HG03135 (cell line): ENCODE results near the gene RORB.
"Not testable (repeated sequence)": the region's sequence is repeated elsewhere in the genome, so short reads cannot be mapped to it uniquely, and the experiment has no call there.

Experiments used
- ATAC-seq: cut with Tn5 transposase; IDR thresholded peaks from one replicate; pipeline ENCODE4 v1.9.1; 2021; ENCODE audit warnings: mild to moderate bottlenecking, moderate library complexity; ENCODE audit not compliant: unreplicated experiment

Gene RORB

DNA sequence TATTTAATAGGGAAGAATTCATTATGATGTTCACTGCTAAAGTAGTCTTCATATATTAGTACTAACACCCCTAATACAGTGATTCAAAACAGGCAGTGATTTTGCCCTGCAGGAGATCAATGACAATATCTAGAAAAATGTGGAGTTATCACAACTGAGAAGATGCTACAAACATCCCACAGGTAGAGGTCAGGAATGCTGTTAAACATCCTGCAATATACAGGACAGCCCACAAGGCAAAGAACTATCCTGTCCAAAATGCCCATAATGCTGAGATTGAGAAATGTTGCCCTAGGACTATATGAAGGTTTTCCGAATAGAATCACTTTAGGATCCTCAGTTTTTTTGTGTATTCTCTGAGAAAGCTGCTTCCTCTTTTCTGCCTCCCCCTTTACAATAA lies 15.3 kb downstream of the RORB start:
- no peak for ATAC-seq

DNA sequence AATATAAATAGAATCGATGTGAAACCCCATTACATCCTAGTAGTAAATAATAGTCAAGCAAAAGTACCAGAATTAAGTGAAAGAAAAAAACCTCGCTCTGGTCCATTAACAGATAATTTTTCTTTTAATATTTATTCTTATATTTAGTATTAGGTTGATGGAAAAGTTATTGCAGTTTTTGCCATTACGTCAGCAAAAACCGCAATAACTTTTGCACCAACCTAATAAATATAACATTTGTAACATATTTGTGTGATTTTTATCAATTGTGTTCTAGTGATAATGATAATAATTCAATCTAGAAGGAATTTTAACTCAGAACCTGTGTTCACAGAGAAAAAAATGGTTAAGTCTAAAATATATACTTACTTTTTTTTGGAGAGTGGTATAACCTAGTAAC lies 16.1 kb downstream of the RORB start:
- ATAC-seq = no peak

DNA sequence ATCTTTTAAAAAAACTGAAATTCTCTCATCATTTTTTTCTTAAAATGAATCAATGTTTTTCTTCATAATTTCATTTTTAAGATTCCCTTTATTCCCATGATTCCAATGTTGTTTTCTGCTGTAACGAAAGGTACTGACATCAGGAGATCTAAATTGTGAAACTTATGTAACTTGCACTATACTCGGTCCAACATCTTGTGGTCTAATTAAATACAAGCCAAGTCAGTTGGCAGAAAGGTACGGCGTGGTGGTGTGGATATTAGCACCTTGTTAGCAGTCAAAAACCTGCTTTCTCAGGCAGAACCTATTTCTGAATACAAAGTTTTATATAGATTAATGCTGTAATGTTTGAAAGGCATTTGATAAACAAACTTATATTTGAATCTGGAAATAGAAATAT lies 20.1 kb downstream of the RORB start:
- no peak for ATAC-seq

DNA sequence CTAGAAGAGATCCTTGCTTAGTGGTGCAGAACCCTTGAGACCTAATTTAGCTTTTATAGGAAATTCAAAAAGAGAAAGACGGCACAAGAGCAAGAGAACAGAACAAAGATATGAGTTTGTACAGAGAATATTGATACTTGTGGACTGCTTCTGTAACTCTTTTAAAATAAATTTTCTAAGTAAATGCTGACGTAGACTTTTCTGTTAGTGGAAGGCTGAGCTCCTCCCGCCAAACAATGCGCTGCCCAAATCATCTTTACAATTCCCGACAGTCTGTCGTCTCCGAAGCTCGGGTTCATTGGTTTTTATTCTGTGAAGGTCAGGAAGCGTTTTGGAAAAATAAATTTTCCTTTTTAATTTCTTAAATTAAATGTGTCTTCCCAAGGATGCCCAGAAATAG lies 22.3 kb downstream of the RORB start:
- ATAC-seq = no peak

DNA sequence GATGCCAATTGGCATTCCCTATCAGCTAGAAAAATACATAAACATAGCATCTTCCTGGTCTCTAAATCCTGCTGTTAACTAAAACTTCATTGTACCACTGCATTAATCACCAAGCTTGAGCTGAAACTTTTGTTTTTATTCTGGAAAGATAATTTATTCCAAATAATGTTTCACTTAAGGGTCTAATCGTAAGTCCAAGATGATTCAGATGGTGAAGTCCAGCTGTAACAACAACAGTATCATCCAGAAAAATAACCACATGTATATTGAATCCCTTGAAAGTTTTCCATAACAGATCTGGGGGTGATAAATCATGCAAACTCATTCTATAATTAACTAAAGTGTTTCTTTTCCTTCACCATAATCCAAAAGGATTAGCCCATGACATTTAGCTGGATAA lies 23.9 kb downstream of the RORB start:
- no peak for ATAC-seq

DNA sequence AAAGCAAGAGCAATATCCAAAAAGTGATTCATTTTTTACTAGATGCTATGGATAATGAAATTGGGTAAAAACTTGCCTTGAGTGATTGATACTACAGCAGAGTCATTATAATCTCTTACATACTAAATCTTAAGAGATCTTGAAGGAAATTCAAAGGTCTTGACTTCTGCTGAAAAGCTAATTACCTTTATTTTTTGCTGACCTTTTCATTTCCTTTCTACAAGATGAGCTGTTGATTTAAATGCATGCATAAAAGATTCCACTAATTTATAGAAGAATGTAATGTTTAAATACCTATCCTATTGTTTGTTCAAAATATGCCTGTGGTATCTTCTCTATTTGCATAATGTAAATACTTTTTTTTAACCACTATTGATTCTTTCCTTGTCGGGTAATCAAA lies 27.2 kb downstream of the RORB start:
- ATAC-seq = no peak

DNA sequence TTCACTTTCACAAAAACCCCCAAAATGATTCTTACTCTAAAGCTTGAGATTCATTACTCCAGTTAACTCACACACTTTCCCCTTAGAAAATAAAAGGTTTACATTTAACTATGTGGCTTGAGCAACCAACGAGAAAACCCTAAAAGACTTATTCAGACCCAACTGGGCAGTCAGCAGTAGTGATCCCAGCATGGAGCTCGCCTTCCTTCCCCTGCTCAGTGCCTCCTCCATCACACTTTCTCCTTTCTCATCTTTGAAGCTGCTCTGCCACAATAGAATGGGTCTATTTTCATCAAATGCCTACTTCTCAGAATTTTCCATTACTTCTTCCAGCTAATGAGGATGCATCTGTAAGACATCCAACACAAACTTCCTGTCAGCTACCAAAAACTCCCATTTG lies 29.1 kb downstream of the RORB start:
- ATAC-seq = no peak

DNA sequence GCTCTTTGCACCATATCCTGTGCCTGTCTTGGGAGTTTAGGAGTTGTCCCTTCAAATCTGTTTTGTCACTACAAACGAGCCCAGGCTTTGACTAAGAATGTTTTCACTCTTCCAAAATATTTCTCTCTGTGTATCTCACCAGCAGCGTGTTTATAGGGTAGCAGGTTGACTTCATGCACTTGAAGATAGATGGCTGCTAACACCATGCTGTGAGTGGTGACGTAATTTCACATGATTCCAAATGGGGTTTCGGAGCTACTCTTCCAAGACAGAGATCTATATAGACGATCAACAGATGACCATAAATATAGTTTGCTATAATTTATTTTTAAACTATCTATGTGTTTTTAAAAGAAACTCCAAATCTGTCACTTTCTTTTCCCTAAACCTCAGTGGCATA lies 30.6 kb downstream of the RORB start:
- no peak for ATAC-seq

DNA sequence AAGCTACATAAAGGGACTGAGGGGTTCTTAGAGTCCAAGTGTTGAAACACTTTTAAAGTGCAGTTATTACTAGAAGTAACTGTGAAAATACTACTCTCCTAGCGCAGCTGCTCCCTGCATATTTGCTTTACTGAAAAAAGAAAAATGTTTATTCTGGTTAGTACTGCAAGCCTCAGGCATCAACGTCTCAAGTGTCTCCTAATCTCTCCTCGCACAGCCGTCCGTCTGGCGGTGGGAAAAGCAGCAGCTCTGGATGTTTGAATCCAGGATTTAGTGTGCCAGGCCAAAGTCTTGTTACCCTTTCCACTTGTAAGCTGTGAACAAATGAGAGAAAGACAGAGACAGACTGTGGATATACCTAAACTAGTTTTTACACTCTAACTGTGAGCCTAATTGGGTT lies 31.1 kb downstream of the RORB start:
- no peak for ATAC-seq

DNA sequence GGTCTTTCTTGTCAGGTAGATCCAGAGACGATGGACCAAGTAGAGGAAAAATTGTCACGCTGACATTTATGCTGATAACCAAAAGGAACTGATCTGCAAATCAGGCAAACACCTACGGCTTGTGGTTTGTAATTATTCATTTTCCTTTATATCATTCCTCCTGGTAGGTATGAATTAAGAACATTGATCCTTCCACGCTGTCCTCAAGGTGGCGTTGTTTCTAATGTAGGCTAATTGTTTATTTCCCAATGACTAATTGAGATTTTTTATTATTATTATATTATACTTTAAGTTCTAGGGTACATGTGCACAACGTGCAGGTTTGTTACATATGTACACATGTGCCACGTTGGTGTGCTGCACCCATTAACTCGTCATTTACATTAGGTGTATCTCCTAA lies 33.3 kb downstream of the RORB start:
- not testable (repeated sequence) for ATAC-seq

DNA sequence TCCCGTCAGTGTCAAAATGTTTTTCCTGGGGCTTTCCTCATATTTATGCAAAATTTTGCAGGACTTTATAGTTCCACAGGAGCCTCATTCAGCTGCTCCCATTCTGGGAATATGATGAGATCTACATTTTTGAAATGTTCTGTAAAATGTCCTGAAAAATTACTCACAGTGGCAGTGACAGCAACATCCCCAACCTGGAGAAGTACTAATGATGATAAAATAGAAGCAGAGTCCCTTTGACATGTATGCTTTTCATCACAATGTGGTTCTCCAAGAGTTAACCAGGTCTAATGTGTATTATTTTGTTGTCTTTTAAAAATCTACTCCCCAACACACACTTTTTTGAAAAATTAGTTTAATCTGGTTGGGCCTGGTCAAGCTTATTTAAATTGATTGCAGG lies 36.1 kb downstream of the RORB start:
- no peak for ATAC-seq

DNA sequence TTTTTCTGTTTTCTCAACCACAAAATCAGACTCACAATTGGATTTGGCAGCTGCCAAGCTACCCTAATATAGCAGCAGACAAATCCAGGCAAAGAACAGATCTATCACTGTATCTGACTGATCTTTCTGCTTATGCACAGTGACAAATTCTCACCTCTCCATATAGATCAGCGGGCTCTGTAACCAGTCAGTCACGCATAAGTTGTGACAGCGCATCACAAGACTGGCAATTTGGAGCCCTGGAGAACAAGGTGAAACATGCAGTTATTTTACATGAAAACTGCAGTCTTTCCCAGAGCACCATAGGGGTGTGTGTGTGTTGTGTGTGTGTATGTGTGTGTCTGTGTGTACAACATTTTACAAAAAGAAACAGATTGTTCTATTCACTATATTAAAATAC lies 37.7 kb downstream of the RORB start:
- ATAC-seq = no peak

DNA sequence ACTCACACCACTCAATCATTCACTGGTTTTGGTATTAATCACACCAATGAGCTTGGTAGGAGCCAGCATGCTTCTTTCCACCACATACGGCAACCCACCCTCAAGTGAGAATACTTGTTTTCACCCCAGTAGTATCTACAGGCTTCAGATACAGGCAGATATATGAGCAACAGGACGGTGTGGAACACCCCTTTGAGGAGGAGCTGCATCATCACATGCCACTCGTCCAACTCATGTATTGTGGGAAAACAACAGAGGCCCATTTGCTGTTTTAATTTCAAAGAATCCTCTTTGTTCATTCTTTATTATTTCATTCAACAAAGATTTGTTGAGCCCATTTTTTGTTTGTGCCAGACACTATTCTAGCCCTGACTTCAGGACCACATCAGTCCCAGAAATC lies 46.0 kb downstream of the RORB start:
- no peak for ATAC-seq

DNA sequence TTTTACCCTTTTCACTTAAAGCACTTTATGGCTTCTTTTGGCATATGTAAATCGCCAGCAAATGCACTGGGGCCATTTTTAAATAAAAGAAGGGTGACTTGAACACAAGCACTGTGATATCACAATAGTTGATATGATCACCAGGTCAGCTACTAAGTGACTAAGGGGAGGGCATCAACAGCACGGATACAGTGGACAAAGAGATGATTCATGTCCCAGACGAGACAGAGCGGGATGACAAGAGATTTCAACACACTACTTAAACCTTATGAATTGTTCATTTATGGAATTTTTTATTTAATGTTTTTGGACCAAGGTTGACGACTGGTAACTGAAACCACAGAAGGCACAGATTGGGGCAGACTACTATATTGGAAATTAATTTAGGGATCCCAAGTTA lies 54.1 kb downstream of the RORB start:
- no peak for ATAC-seq

DNA sequence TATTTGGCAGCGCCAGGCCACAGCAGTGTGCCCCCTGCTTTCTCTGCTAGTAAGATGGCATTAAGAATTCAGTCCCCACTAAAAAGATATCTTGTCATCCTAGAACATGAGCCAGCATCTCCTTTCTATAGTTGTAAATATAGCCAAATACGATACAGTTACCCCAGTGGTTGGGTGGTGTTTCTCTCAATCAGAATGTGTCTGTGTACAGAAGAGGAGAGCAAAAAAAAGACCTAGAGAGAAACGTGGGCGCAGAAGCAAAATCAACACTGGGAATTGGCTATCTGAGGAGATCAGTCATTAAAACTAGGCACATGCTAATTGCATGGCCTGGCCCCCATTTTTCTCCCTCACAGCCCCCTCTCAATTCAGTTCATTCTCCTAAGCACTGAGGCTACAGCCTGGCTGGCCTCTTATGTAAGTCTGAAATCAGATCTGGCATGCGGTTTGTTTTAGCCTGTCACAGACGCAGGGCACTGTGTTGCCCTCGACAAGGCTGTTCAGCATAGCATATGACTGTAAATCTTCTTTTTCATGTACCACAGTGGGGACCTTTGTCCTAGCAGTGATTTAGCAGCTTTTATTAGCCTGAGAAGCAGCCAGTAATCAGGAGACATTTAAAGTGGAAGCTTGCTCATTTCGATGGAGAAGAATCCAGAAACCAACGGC lies 57.8 kb downstream of the RORB start:
- no peak for ATAC-seq

DNA sequence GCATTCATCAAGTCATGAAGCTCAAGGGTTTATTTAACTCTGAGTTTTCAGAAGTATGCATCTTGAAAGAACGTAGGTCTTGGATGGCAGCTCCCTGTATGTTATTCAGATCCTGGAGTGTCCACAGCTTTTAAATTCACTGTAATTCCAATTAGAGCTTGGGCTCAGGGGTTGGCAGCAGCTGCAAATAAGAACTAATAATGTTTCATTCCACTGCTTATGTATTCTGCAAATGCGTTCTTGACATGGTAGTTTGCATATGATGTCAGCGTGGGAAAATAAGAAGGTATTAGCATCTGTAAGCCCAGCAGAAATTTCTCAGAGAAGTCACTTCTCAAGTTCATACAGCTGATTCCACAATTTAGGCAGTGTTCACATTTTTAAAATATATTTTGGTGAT lies 58.4 kb downstream of the RORB start:
- ATAC-seq = no peak

DNA sequence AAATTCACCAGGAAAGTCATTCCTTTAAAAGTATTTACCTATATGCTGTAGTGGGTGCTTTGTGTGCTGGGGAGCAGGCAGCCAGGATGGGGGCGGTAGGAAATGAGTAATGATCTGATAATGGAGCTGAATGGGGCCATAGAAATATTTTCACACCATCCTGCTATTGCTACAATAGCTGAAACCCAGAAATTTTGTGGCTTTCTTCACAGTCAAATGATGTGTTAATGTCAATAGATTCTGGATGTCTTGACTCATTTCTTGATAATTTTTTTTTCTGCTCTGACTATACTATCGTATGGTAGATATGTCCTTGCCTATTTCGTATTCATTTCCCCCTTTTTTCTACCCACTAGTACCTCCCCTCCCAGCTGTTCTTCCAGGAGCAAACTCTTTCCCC lies 59.5 kb downstream of the RORB start:
- peak; percentile 61 for ATAC-seq

DNA sequence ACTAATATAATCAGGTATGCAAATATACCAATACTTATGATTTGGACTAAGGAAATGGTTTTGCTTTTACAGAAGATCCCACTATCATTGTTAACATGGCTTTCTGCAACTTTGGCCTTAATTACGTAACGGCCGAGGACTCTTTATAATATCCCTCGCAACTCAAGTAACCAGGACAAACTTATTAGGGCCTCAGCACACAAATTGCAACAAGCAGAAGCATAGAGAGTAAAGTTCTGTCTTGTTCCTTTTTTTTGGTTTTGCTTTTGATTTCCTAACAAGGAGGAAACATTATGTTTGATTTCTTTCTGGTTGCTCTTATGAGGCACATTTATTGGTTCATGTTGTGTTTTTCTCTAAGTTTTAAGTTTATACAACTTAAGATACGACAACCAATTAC lies 60.4 kb downstream of the RORB start:
- ATAC-seq = peak; percentile 21

DNA sequence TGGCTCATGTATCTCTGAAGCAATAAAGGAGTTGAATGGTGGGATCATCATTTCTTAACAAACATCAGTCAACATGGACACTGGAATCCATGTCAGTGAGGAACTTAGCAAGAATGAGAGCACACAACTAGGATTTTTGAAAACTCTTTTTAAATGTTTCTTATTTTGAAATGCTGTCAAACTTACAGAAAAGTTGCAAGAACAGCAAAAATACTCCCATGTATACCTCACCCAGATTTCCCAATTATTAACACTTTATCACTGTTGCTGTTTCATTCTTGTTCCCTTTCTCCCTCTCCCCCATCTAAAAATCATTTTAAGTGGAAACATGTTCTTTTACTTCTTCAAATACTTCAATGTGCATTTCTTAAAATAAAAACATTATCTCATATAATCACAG lies 65.5 kb downstream of the RORB start:
- ATAC-seq = no peak

DNA sequence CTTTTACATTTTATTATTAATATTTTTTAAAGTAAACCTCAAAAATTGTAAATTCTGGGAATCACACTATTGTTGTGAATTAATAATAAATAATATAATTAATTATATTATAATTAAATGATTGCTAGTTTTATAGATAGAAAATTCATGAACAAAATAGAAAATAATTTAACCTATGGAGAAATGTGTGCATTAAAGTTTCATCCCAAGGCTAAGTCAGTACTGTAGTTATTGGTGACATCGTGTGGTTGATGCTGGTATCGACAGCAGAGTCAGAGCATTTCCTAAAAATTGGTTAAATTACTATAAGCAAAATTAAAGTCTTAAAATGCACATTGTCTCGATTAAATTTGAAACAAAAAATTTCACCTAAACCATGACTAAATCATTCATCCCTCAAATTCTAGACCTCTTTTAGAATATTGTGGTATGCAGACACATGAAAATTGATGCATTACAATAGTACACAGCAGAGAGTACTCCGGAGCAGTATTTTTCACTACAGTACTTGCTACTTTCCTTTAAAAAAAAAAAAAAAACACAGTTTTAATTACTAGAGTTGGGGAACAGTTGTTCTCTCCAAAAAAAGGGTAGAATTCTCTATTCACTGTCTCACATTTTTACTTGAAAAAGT lies 73.9 kb downstream of the RORB start:
- no peak for ATAC-seq

DNA sequence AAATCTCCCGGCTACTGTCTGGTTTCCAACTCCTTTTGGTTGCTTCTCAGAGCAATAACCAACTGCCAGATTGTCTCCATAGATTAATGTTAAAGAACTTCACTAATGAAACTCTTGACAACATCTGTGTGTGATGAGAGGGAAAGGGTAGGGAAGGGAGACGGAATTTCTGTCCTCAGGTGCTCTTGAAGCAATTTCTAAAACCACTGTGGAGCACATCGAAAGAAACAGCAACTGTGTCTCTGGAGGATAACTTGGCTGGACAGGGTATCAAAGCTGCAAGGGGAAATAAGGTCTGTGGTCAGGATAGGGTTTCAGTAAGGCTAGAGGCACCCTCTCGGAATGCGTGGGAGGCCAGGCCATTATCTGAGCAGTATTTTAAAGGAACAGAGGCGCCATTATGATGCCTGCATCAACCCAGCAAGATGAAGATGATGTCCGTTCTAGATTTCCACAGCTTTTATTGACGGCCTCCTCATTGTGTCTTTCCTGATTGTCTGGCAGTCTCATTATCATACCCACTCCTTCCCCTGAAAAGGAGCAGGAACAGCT lies 76.6 kb downstream of the RORB start:
- no peak for ATAC-seq

DNA sequence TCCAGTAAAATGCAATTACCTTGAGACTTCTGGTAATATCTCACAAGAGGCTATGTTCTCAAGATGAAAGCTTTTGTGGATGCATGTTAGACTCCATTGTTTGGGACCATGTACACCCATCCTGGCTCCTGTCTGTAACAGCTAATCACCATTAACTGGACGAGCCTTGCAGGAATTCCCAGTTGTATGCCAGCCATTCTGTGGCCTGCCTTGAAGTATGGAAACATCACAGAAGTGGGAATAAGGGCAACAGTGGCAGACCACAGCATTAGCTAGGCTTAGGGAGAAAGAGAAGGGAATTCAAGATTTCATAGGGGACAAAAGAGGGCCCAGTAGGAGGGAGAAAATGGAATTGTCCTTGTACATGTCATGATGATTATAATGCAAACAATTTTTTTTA lies 79.0 kb downstream of the RORB start:
- ATAC-seq = no peak

DNA sequence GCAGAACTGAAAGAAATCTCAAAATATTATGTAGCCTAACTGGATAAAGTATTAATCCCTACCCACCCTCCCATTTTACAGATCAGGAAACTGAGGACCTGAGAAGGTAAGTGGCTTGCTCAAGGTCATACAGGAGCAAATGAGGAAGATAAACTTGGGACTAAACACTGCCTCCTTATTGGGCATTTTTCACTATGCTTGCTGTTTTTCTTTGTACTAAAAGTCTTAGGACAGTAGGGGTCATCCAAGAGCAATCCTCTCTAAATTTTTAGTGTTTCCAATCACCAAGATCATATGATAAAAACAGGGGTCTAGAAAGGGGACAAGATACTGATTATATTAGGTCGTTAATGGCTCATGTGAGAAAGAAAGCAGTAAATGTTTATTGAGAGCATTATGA lies 80.8 kb downstream of the RORB start:
- ATAC-seq = no peak
